Measurements from ENCODE around the gene SF3B5.
"Not testable (repeated sequence)": the region's sequence is repeated elsewhere in the genome, so short reads cannot be mapped to it uniquely, and the experiment has no call there.

Gene SF3B5

GRCh38 chr6:144044989-144045388 lies 50.4 kb downstream of the SF3B5 start:
- WGBS (ENCODE audit: insufficient coverage), result no CpG with 5 or more reads among the region's 2 CpGs
- CTCF ChIA-PET, result interaction anchor here (2.4 kb wide), 1 partner anchor 12 kb away, joined by 5 read pairs; no protein-coding TSS in a partner anchor
- H3K4me1 ChIP-seq (ENCODE audit: control extremely low read depth in 1 of 4, control insufficient read depth in 4 of 4, insufficient read depth in 4 of 4, low read length in 3 of 4); H3K36me3 ChIP-seq (ENCODE audit: control insufficient read depth in 4 of 4, insufficient read depth in 4 of 4, low read length in 3 of 4); H3K27me3 ChIP-seq (replicated peaks in 2 of 5; ENCODE audit: control insufficient read depth in 4 of 5, insufficient read depth in 5 of 5, low read length in 4 of 5); H3K4me3 ChIP-seq (ENCODE audit: control insufficient read depth in 1 of 7, extremely low read depth in 1 of 7, insufficient read depth in 4 of 7, low read depth in 2 of 7, low read length in 6 of 7); H3K27ac ChIP-seq (ENCODE audit: insufficient read depth in 1 of 2, low read depth in 1 of 2, low read length in 2 of 2, poor library complexity in 1 of 2, severe bottlenecking in 2 of 2); POLR2A ChIA-PET; DNase-seq: not testable (repeated sequence)
- peaks cover 0 to 33% (median 10%) of the 10 kb centered on the region in 5 experiments for H3K9me3 ChIP-seq (ENCODE audit: control extremely low read depth in 1 of 5, control insufficient read depth in 4 of 5, insufficient read depth in 2 of 5, low read depth in 1 of 5, low read length in 4 of 5)
